DOHH2 (cell line): ENCODE results near the gene CTAGE1.

ENCODE experiments used
- H3F3A ChIP-seq: fragments of 200-600 bp; sonication (generic), shearing (Covaris generic); 2 replicates; pipeline ENCODE4 v1.6.0; 2016; ENCODE audit warnings: antibody characterized with exemption, mild to moderate bottlenecking; ENCODE audit not compliant: control insufficient read depth, insufficient read depth
- H3K27ac ChIP-seq: fragments of 200-600 bp; sonication (generic); 2 replicates; pipeline ENCODE4 v1.5.1; 2014; ENCODE audit warnings: low read depth, mild to moderate bottlenecking, low read length, moderate library complexity
- H3K27me3 ChIP-seq: fragments of 200-600 bp; sonication (generic); 2 replicates; pipeline ENCODE4 v1.6.1; 2014; ENCODE audit warnings: mild to moderate bottlenecking, low read length, mixed read lengths; ENCODE audit not compliant: control insufficient read depth
- H3K36me3 ChIP-seq: fragments of 200-600 bp; sonication (generic); 2 replicates; pipeline ENCODE4 v1.6.1; 2014; ENCODE audit warnings: mild to moderate bottlenecking, low read length, moderate library complexity, mixed read lengths; ENCODE audit not compliant: control insufficient read depth
- H3K4me1 ChIP-seq: fragments of 200-600 bp; sonication (generic); 2 replicates; pipeline ENCODE4 v1.6.1; 2014; ENCODE audit warnings: mild to moderate bottlenecking, low read length, mixed read lengths; ENCODE audit not compliant: control insufficient read depth
- H3K4me2 ChIP-seq: fragments of 200-600 bp; sonication (generic); 2 replicates; pipeline ENCODE4 v1.6.0; 2014; ENCODE audit warnings: mild to moderate bottlenecking, low read length, moderate library complexity
- H3K4me3 ChIP-seq: fragments of 200-600 bp; sonication (generic); 2 replicates; pipeline ENCODE4 v1.5.1; 2014; ENCODE audit warnings: mild to moderate bottlenecking, low read length, mixed read lengths
- H3K79me2 ChIP-seq: fragments of 200-600 bp; sonication (generic); 2 replicates; pipeline ENCODE4 v1.6.1; 2014; ENCODE audit warnings: mild to moderate bottlenecking, low read length, mixed read lengths; ENCODE audit not compliant: control insufficient read depth
- H3K9me2 ChIP-seq: fragments of 200-600 bp; sonication (generic); replicated peaks from 2 replicates; pipeline ENCODE4 v1.6.1; 2014; ENCODE audit warnings: mild to moderate bottlenecking, low read length, mixed read lengths; ENCODE audit not compliant: control insufficient read depth
- H3K9me3 ChIP-seq: fragments of 200-600 bp; sonication (generic); 2 replicates; pipeline ENCODE4 v1.6.1; 2014; ENCODE audit warnings: antibody characterized with exemption, low read length, mixed read lengths; ENCODE audit not compliant: control insufficient read depth, insufficient read depth
- H4K20me1 ChIP-seq: fragments of 200-600 bp; sonication (generic); 2 replicates; pipeline ENCODE4 v1.6.0; 2014; ENCODE audit warnings: low read depth, mild to moderate bottlenecking, antibody characterized with exemption, low read length, moderate library complexity; ENCODE audit not compliant: control insufficient read depth, insufficient read depth
- CTCF ChIP-seq: fragments of 200-600 bp; sonication (generic); IDR thresholded peaks from one replicate; pipeline ENCODE4 v1.5.1; 2014; ENCODE audit warnings: antibody characterized with exemption, mild to moderate bottlenecking, low read depth, low read length; ENCODE audit not compliant: poor library complexity, severe bottlenecking
- EZH2phosphoT487 ChIP-seq: fragments of 200-600 bp; sonication (generic); IDR thresholded peaks from 2 replicates; pipeline ENCODE4 v1.6.1; 2017; ENCODE audit warnings: borderline replicate concordance, mild to moderate bottlenecking, antibody characterized with exemption, low read length, moderate library complexity, mixed read lengths

Gene CTAGE1

GRCh38 chr18:22434973-22435608 is 17.4 kb upstream of the CTAGE1 start:
- H3F3A ChIP-seq: no peaks in the 10 kb centered on the region
- H3K27ac ChIP-seq: no peak overlapping the region
- H3K4me1 ChIP-seq: no peaks in the 10 kb centered on the region
- no peaks in the 10 kb centered on the region for H3K9me3 ChIP-seq
- H3K36me3 ChIP-seq: no peaks in the 10 kb centered on the region
- H3K9me2 ChIP-seq: no peaks in the 10 kb centered on the region
- H3K4me2 ChIP-seq: no peak overlapping the region
- no peaks in the 10 kb centered on the region for H4K20me1 ChIP-seq
- H3K27me3 ChIP-seq: no peaks in the 10 kb centered on the region
- TF ChIP-seq CTCF (no peak), EZH2phosphoT487 (no peak)
- H3K79me2 ChIP-seq: no peaks in the 10 kb centered on the region
- H3K4me3 ChIP-seq: no peak overlapping the region

- no peaks in the 10 kb centered on the region for H3K36me3 ChIP-seq
- no peaks in the 10 kb centered on the region for H3K79me2 ChIP-seq
- H3K4me1 ChIP-seq: no peaks in the 10 kb centered on the region
- TF ChIP-seq EZH2phosphoT487: no peak
- no peak for TF ChIP-seq CTCF
- H3K27ac ChIP-seq: no peak overlapping the region
- no peak overlapping the region for H3K4me3 ChIP-seq
- H3K9me2 ChIP-seq: no peaks in the 10 kb centered on the region
- H3K27me3 ChIP-seq: no peaks in the 10 kb centered on the region
- H3K4me2 ChIP-seq: no peak overlapping the region
- H4K20me1 ChIP-seq: no peaks in the 10 kb centered on the region
- H3K9me3 ChIP-seq: no peaks in the 10 kb centered on the region
- H3F3A ChIP-seq: no peaks in the 10 kb centered on the region
Observed at GRCh38 chr18:22433956-22434355, 16.2 kb upstream of the CTAGE1 start.

DNA sequence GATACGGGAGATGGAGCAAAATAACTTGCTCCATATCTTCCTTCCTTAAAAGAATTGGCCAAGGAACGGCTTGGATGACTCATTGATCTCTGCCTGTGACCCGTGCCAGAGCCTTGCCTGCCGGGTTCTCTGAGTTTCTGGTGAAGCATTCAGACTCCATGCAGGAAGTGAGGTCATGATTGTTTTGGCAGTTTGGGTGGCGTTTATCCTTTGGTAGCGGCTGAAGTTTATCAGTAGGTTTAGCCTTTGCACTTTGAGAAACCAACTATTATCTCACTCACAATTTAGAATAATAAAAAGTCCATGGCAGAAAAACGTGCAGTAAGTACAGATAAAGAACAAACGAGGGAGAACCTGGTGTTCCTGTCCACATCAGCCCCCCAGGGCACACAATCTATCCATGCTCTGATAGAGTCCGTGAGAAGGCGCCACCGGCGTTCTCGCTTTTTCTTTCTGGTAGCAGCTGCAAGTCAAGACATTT is 15.0 kb upstream of the CTAGE1 start:
- H3K4me2 ChIP-seq: no peak overlapping the region
- no peaks in the 10 kb centered on the region for H3K9me2 ChIP-seq
- H3K4me3 ChIP-seq: no peak overlapping the region
- no peaks in the 10 kb centered on the region for H3K36me3 ChIP-seq
- H3K27ac ChIP-seq: no peak overlapping the region
- H3F3A ChIP-seq: no peaks in the 10 kb centered on the region
- no peaks in the 10 kb centered on the region for H3K27me3 ChIP-seq
- no peaks in the 10 kb centered on the region for H3K9me3 ChIP-seq
- no peak for TF ChIP-seq CTCF
- no peak for TF ChIP-seq EZH2phosphoT487
- no peaks in the 10 kb centered on the region for H4K20me1 ChIP-seq
- H3K4me1 ChIP-seq: no peaks in the 10 kb centered on the region
- no peaks in the 10 kb centered on the region for H3K79me2 ChIP-seq
